GM23338 (cell line): Measurements from ENCODE around the gene FASTK.

Source experiments
- CREB1 ChIP-seq: fragments of 250-450 bp; sonication (Bioruptor Pico); IDR thresholded peaks from 2 replicates; pipeline ENCODE4 v1.5.0; 2020; ENCODE audit warnings: low read depth, mild to moderate bottlenecking, moderate library complexity
- CTCF ChIP-seq, 2 experiments: fragments of 200-600 bp in 1 of 2; sonication (generic) in 1 of 2; conservative IDR thresholded peaks; 2 replicates each; pipeline versions ENCODE4 v1.5.1 to v1.6.1; 2016 to 2017; ENCODE audit warnings: antibody characterized with exemption in 2 of 2, low read depth in 2 of 2, mild to moderate bottlenecking in 2 of 2, moderate library complexity in 1 of 2
- ETS1 ChIP-seq: IDR thresholded peaks from 2 replicates; pipeline ENCODE4 v1.6.1; 2016; ENCODE audit warnings: antibody characterized with exemption
- EZH2 ChIP-seq: fragments of 200-600 bp; sonication (generic); IDR thresholded peaks from one replicate; pipeline ENCODE4 v1.8.0; 2017; ENCODE audit warnings: antibody characterized with exemption, mild to moderate bottlenecking, low read depth; ENCODE audit not compliant: unreplicated experiment
- EZH2phosphoT487 ChIP-seq: fragments of 200-600 bp; sonication (generic); IDR thresholded peaks from one replicate; pipeline ENCODE4 v1.8.1; 2018; ENCODE audit warnings: antibody characterized with exemption; ENCODE audit not compliant: unreplicated experiment
- JUNB ChIP-seq: IDR thresholded peaks from one replicate; pipeline ENCODE4 v1.6.1; 2016; ENCODE audit warnings: antibody characterized with exemption; ENCODE audit not compliant: unreplicated experiment
- NANOG ChIP-seq: IDR thresholded peaks from 2 replicates; pipeline ENCODE4 v1.6.1; 2016; ENCODE audit warnings: antibody characterized with exemption, borderline replicate concordance
- POLR2AphosphoS5 ChIP-seq: IDR thresholded peaks from 2 replicates; pipeline ENCODE4 v1.6.1; 2016; ENCODE audit warnings: antibody characterized with exemption, low read depth
- REST ChIP-seq: IDR thresholded peaks from one replicate; pipeline ENCODE4 v1.6.1; 2018; ENCODE audit warnings: antibody characterized with exemption; ENCODE audit not compliant: unreplicated experiment
- STAT1 ChIP-seq: IDR thresholded peaks from one replicate; pipeline ENCODE4 v1.6.1; 2016; ENCODE audit warnings: antibody characterized with exemption; ENCODE audit not compliant: unreplicated experiment
- ZNF114 ChIP-seq: fragments of 250-450 bp; sonication (Bioruptor Pico); IDR thresholded peaks from 2 replicates; pipeline ENCODE4 v1.5.0; 2020; ENCODE audit warnings: mild to moderate bottlenecking, moderate library complexity
- ZNF331 ChIP-seq: fragments of 250-450 bp; sonication (Bioruptor Pico); IDR thresholded peaks from 2 replicates; pipeline ENCODE4 v1.5.0; 2020; ENCODE audit warnings: low read depth, mild to moderate bottlenecking, moderate library complexity
- ZNF462 ChIP-seq: fragments of 250-450 bp; sonication (Bioruptor Pico); IDR thresholded peaks from 2 replicates; pipeline ENCODE4 v1.5.0; 2020; ENCODE audit warnings: mild to moderate bottlenecking, moderate library complexity

GRCh38 chr7:151100921-151101320 lies 20.3 kb upstream of the FASTK start:
- no peak for TF ChIP-seq CTCF (conservative IDR thresholded peaks at IDR 0.05; ENCODE audit: low read depth in 2 of 2)
- no peak for TF ChIP-seq EZH2
- no peak for TF ChIP-seq REST
- no peak for TF ChIP-seq POLR2AphosphoS5
- TF ChIP-seq ETS1, result no peak
- no peak for TF ChIP-seq ZNF331
- no peak for TF ChIP-seq EZH2phosphoT487
- no peak for TF ChIP-seq JUNB
- TF ChIP-seq CREB1, result no peak
- no peak for TF ChIP-seq STAT1
- TF ChIP-seq ZNF462 (CRISPR knock-in tag), result no peak
- no peak for TF ChIP-seq ZNF114 (CRISPR knock-in tag)
- no peak for TF ChIP-seq NANOG
